Measurements from ENCODE around the gene SLC25A48. TPM values are rescaled to one million over a fixed set of nuclear protein-coding genes. Genes with fewer than 3 reads are reported as not detected.

The SLC25A48 gene
- total RNA-seq, 1 experiment from 2014 or later: not detected

DNA sequence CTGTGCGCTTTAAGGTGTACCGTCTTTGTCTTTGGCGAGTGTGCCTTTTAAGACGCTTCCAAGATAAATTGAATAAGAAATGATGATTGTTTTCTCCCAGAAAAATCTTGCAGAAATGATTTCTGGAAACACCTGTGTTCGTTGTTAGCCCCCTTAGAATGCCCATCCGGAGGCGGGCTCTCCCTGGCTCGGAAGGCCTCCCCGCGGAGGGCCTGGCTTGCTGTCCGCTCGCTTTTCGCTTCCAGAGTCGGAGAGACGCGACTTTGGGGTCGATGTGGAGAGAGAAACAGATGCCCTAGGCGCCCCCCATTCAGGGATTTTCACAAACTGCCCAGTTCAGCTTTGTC, 96.5 kb downstream of the SLC25A48 start:
- TF ChIP-seq EZH2 (IDR thresholded peaks at IDR 0.05; ENCODE audit: borderline replicate concordance, low read depth, low read length, poor library complexity, severe bottlenecking) (no peak), CTCF (conservative IDR thresholded peaks at IDR 0.05; ENCODE audit: low read depth, low read length) (no peak)
- Histone ChIP-seq H3K4me1 (ENCODE audit: insufficient read depth, low read length, poor library complexity, severe bottlenecking) (no peaks in the 10 kb centered on the region), H3K4me3 (ENCODE audit: low read depth, low read length, poor library complexity, severe bottlenecking) (no peak overlapping the region), H3K27ac (ENCODE audit: low read depth, low read length, poor library complexity, severe bottlenecking) (no peak overlapping the region), H3K9me3 (ENCODE audit: low read depth, low read length, poor library complexity, severe bottlenecking) (no peaks in the 10 kb centered on the region), H3K36me3 (ENCODE audit: insufficient read depth, low read length, poor library complexity, severe bottlenecking) (no peaks in the 10 kb centered on the region), H3K27me3 (replicated peaks; ENCODE audit: insufficient read depth, low read depth, low read length, poor library complexity) (peaks cover 90% of the 10 kb centered on the region)
- ChIA-PET POLR2A (ENCODE audit: low non-redundant PET) (no interaction called here), CTCF (no interaction called here)
- BruUV-seq (replicated peaks): no TSS peak
- intact Hi-C loops (cut with micrococcal nuclease; ENCODE audit: unreplicated experiment): no loop called here
- no peak for DNase-seq (ENCODE audit: low spot score)

- intact Hi-C loops (cut with micrococcal nuclease; ENCODE audit: unreplicated experiment): no loop called here
- CTCF ChIA-PET: no interaction called here
- Histone ChIP-seq H3K27ac (ENCODE audit: low read depth, low read length, poor library complexity, severe bottlenecking) (no peak overlapping the region), H3K4me3 (ENCODE audit: low read depth, low read length, poor library complexity, severe bottlenecking) (no peak overlapping the region), H3K27me3 (replicated peaks; ENCODE audit: insufficient read depth, low read depth, low read length, poor library complexity) (peaks cover 90% of the 10 kb centered on the region), H3K4me1 (ENCODE audit: insufficient read depth, low read length, poor library complexity, severe bottlenecking) (no peaks in the 10 kb centered on the region), H3K36me3 (ENCODE audit: insufficient read depth, low read length, poor library complexity, severe bottlenecking) (no peaks in the 10 kb centered on the region), H3K9me3 (ENCODE audit: low read depth, low read length, poor library complexity, severe bottlenecking) (no peaks in the 10 kb centered on the region)
- DNase-seq (ENCODE audit: low spot score): no peak
- POLR2A ChIA-PET (ENCODE audit: low non-redundant PET): no interaction called here
- no peak for TF ChIP-seq CTCF (conservative IDR thresholded peaks at IDR 0.05; ENCODE audit: low read depth, low read length)
- TF ChIP-seq EZH2 (IDR thresholded peaks at IDR 0.05; ENCODE audit: borderline replicate concordance, low read depth, low read length, poor library complexity, severe bottlenecking): no peak
- BruUV-seq (replicated peaks): no TSS peak
Observed at GRCh38 chr5:135934939-135935338, 100.5 kb downstream of the SLC25A48 start.

- ChIA-PET CTCF (no interaction called here), POLR2A (ENCODE audit: low non-redundant PET) (no interaction called here)
- no peak for DNase-seq (ENCODE audit: low spot score)
- no peaks in the 10 kb centered on the region for H3K36me3 ChIP-seq (ENCODE audit: insufficient read depth, low read length, poor library complexity, severe bottlenecking)
- no peak overlapping the region for H3K27ac ChIP-seq (ENCODE audit: low read depth, low read length, poor library complexity, severe bottlenecking)
- H3K4me3 ChIP-seq (ENCODE audit: low read depth, low read length, poor library complexity, severe bottlenecking): no peak overlapping the region
- TF ChIP-seq EZH2 (IDR thresholded peaks at IDR 0.05; ENCODE audit: borderline replicate concordance, low read depth, low read length, poor library complexity, severe bottlenecking) (no peak), CTCF (conservative IDR thresholded peaks at IDR 0.05; ENCODE audit: low read depth, low read length) (no peak)
- no peaks in the 10 kb centered on the region for H3K9me3 ChIP-seq (ENCODE audit: low read depth, low read length, poor library complexity, severe bottlenecking)
- intact Hi-C loops (cut with micrococcal nuclease; ENCODE audit: unreplicated experiment): no loop called here
- no TSS peak for BruUV-seq (replicated peaks)
- H3K27me3 ChIP-seq (replicated peaks; ENCODE audit: insufficient read depth, low read depth, low read length, poor library complexity): peaks cover 71% of the 10 kb centered on the region
- H3K4me1 ChIP-seq (ENCODE audit: insufficient read depth, low read length, poor library complexity, severe bottlenecking): no peaks in the 10 kb centered on the region
Observed at GRCh38 chr5:135937245-135937911, 102.9 kb downstream of the SLC25A48 start.

Small RNAs within 50 kb of the gene (microRNA-seq; reads per million reads assigned to microRNA genes)
- gene MIR5692C1: not detected

Other genes with a start within 250 kb of the SLC25A48 start
- gene IL9, start 61.2 kb downstream of the SLC25A48 start, total RNA-seq (2021): not detected in 2 replicates
- gene LECT2, start 120.3 kb downstream of the SLC25A48 start, total RNA-seq (2021): not detected in 2 replicates
- gene TGFBI, start 194.3 kb downstream of the SLC25A48 start, total RNA-seq (2021): 108 and 115 TPM in 2 replicates

Data from A673 (cell line).